Panc1 (cell line): ENCODE results near the gene GHRHR.

Experiments
- CTCF ChIP-seq: fragments of 450-650 bp; IDR thresholded peaks from 2 replicates; pipeline ENCODE4 v1.5.1; 2017; ENCODE audit warnings: mild to moderate bottlenecking
- TCF7L2 ChIP-seq: IDR thresholded peaks from 2 replicates; pipeline ENCODE4 v1.6.1; 2011; ENCODE audit warnings: mild to moderate bottlenecking, low read depth, low read length, inconsistent platforms

GRCh38 chr7:30996883-30997282 is 33.1 kb downstream of the GHRHR start:
- TF ChIP-seq TCF7L2, result no peak
- TF ChIP-seq CTCF, result no peak
